Measurements from ENCODE around the gene KCTD4. TPM values are rescaled to one million over a fixed set of nuclear protein-coding genes. Genes with fewer than 3 reads are reported as not detected.

The KCTD4 gene
- total RNA-seq, 1 donor from 2014 or later, result 4.6 TPM

DNA sequence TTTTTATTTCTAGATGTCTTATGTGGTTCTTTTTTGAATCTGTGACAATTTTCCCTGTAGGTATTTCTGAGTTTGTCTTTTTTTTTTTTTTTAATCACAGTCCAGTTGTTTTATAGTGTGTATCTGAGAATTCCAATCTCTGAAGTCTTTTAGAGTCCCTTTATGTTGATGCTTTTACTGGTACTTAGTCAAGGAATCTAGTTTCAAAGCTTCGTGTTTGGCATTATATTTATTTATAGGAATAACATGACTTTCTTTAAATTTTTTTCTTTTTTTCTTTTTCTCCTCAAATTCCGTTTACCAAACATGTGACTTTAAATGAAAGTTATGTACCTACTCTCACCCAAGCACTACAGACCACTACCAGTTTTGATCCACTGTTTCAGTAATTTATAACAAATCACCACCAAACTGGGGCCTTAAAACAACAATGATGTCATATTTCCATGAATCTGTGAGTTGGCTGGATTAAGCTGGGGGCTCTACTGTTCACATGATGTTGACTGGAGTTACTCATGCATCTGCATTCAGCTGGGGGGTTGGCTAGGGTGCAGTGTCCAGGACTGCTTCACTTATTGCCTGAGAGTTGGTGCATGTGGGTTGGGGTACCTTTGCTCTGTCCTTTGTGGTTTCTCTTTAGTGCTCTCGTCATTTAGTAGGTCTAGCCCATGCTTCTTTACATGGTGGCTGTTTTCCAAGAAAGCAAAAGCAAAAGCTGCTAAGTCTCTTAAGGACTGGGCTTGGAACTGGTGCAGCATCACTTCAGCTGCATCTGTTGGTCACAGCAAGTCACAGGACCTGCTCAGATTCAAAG is 22.3 kb downstream of the KCTD4 start:
- peak; percentile 57 for DNase-seq (ENCODE audit: low spot score)

DNA sequence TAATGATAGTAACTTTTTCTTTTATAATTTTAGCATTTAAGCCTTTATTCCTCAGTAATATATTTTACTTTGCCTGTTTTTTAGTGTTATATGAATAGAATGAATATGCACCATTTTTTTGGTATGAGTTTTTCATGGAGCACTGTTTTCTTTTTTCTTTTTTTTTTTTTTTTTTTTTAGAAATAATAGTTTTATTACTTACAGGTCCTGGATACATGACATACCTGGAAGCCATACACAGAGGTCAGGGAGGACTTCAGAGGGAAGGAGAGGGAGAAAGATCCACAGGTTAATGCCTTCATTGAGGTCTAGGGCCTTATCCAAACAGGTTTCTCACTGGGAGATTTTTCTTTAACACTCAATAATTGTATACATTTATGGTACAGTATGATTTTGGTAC is 26.4 kb downstream of the KCTD4 start:
- no peak for DNase-seq (ENCODE audit: low spot score)

DNA sequence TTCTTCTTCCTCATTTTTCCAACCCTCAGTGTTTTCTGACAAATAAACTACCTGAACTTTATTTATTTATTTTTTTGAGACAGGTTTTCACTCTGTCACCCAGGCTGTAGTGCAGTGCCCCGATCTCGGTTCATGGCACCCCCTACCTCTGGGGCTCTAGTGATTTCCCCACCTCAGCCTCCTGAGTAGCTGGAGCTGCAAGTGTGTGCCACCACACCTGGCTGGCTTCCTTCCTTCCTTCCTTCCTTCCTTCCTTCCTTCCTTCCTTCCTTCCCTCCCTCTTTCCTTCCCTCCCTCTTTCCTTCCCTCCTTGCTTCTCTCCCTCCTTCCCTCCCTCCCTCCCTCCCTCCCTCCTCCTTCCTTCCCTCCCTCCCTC is 32.3 kb downstream of the KCTD4 start:
- no peak for DNase-seq (ENCODE audit: low spot score)

DNA sequence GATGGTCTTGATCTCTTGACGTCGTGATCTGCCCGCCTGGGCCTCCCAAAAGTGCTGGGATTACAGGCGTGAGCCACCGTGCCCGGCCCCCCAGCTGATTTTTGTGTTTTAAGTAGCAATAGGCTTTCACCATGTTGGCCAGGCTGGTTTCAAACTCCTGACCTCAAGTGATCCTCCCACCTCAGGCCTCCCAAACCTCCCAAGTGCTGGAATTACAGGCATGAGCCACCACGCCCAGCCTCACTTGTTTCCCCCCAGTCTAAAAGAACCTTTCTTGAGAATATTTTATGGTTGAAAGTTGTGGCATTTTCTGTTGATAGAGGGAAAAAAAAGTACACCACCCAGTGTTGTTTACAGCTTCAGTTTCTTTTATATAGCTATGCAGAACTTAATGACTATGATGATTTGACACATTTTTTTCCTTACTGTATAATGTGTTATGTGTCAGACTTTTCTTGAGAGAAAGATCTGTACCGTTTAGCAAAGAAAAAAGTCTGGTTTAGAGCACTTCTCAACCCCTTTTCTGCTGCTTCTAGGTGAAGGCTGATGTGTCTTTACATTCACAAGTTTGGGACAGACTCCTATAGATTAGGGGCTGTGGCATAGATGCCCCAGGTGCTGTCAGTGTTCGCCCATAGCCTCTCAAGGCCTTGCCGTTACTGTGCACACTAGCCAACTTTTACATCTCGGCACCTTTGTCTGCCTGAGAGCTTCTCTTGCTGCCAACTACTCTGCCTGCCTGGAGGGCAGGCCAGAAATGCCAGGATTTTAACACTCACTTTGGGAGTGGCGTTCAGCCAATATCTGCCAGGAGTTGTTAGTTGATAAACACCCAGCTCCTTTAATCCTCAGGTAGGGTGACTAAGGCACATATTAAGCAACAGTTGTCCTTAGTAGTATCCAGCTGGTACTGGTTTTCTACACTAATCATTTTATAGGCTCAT is 33.0 kb downstream of the KCTD4 start:
- DNase-seq (ENCODE audit: low spot score), result no peak

DNA sequence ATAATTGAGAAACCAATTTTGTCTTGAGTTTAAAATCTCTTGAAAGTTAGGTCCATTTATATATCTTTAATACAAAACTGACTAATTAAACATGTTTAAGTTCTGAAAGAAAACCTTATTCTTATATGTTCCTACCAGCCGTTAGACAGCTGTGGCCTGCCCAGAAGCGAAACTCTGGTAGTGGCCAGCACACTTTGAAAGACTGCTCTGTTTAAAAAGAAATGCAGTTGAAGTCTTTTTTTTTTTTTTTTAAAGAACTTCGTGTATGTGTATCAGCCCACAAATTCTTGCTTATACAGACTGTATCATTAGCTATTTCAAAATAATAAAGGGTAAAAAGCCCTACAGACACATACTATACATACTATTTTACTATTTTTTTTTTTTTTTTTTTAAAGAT is 34.0 kb downstream of the KCTD4 start:
- DNase-seq (ENCODE audit: low spot score), result no peak

DNA sequence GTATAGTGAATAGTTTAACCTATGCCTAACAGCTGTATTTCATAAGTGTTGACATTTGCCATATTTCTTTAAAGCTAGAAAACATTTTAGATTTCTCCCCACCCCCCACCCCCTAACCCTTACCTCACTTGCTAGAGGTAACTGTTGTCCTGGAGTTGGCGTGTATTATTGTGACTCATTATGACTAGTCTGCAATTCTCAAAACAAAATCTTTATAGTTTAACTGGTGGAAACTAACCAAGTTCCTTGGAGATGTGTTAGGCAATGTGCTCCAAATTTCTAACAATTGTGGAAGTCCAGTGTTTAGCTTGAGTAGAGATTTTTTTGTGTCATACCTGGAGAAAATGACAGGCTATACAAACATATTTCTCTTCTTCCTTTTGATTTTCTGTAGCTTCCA is 38.0 kb downstream of the KCTD4 start:
- DNase-seq (ENCODE audit: low spot score), result no peak

DNA sequence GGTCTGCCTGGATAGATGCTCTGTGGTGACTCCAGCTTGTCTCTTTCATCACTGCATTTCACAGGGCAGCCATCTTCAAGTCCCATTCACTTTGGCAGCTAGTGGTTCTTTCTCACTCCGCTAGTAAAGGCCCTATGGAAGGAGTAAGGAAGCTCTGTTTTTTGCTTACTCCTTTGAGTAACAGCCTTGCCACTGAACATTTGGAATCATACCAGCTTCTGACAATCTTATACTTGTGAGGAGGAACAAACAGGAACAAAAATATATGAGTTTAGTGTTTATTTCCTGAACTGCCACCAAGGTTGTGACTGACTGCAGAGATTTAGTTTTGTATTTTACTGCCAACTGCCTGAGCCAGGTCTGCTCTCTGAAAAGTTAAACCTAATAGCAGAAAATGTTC is 38.7 kb downstream of the KCTD4 start:
- peak; percentile 15 for DNase-seq (ENCODE audit: low spot score)

DNA sequence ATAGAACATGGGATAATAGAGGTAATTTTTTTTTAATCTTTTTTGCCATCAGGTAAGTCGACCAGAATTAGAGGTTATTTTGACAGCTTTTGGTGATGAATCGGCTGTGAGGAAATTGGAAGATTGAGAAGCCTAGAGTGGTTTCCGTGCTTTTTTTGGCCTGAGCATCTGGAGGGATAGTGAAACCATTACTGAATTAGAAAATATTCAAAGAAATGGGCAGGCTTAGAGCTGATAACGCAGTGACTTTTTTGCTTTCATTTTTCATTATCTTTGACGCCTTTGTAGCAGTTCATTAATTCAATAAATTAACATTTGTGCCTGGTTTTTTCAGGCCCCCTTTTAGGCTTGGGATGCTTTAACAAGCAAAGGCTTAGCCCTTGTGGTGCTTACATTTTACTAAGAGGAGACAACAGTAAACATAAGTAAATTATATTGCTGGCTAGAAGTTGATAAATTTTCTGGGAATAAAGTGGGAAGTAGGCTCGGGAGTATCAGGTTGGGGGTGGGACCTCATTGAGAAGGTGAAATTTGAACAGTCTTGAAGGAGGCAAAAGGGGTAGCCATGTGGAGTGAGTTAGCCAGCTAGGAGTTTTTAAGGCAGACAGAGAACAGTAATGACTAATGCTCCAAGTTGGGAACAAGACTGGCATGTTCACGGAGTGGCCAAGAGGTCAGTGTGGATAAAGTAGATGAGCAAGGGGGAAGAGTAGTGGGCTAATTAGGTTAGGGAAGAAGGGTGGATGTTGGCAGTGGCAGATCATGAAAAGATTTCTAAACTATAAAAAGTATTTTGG is 44.1 kb downstream of the KCTD4 start:
- no peak for DNase-seq (ENCODE audit: low spot score)

DNA sequence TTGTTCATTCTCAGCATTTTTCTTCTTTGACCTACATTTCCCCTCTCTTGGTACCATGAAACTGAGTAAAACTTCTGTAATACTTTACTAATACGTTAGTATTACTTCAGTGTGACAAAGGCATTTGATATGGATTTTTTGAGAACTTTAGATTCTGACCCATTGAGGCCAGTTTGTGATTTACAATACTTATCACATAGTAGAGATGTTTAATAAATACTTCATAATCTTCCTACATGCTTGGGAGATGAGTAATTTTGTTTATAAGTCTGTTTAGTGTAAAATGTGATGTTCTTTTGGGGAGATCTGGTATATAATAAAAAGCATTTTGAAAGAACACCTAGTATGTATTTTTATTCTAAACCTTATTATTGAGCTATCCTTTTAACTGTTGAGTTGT is 50.9 kb downstream of the KCTD4 start:
- peak; percentile 12 for DNase-seq (ENCODE audit: low spot score)

DNA sequence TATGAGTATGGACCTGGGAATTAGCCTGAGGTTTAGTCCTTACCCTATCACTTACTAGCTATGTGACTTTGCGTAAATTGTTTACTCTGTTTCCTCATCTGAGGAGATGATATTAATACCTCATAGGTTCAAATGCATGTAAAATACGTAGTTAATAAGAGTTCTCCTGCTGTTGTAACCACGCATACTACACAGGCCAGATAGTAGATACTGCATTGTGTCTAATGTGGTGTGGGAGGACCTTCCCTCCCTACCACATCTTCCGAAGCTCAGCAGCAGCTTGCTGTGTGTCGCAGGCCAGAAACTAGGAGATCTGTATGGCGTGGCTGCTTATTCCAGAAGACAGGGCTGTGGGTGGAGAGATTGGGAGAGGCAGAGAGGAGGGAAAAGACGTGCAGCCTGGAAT is 57.5 kb downstream of the KCTD4 start:
- peak; percentile 32 for DNase-seq (ENCODE audit: low spot score)

Other genes starting within 250 kb of the KCTD4 start
- 7.0 TPM for gene NUFIP1, start 211.6 kb downstream of the KCTD4 start, total RNA-seq (ENCODE audit: insufficient read depth, low replicate concordance)
- 38.8 TPM for gene GPALPP1, start 211.5 kb downstream of the KCTD4 start, total RNA-seq (ENCODE audit: insufficient read depth, low replicate concordance)
- gene GTF2F2, start 80.5 kb downstream of the KCTD4 start, total RNA-seq (ENCODE audit: insufficient read depth, low replicate concordance), result 26.0 TPM
- 6,277 TPM for gene TPT1, start 140.1 kb upstream of the KCTD4 start, total RNA-seq (ENCODE audit: insufficient read depth, low replicate concordance)
- gene SLC25A30, start 217.3 kb upstream of the KCTD4 start, total RNA-seq (ENCODE audit: insufficient read depth, low replicate concordance), result 11.3 TPM